Smooth muscle cell (in vitro differentiated cells): Measurements from ENCODE around the gene NFIA. TPM values are rescaled to one million over a fixed set of nuclear protein-coding genes. Genes with fewer than 3 reads are reported as not detected.

Experiments
- DNase-seq: peaks from one replicate; lab custom pipeline; 2025; ENCODE audit not compliant: unreplicated experiment; lab: John Stamatoyannopoulos, UW
- H2AFZ ChIP-seq: fragments of 200-600 bp; sonication (generic); 2 replicates; pipeline ENCODE4 v1.6.0; 2016; ENCODE audit warnings: antibody characterized with exemption, low read depth, mild to moderate bottlenecking
- H3F3A ChIP-seq: fragments of 200-600 bp; sonication (generic); 2 replicates; pipeline ENCODE4 v1.6.0; 2017; ENCODE audit warnings: antibody characterized with exemption, low read depth
- H3K27ac ChIP-seq: fragments of 200-600 bp; sonication (generic); 2 replicates; pipeline ENCODE4 v1.5.1; 2016; ENCODE audit warnings: low read depth, mild to moderate bottlenecking
- H3K27me3 ChIP-seq: fragments of 200-600 bp; sonication (generic); 2 replicates; pipeline ENCODE4 v1.6.1; 2016; ENCODE audit warnings: low read depth, mild to moderate bottlenecking
- H3K36me3 ChIP-seq: fragments of 200-600 bp; sonication (generic); 2 replicates; pipeline ENCODE4 v1.5.1; 2016; ENCODE audit warnings: low read depth
- H3K4me1 ChIP-seq: fragments of 200-600 bp; sonication (generic); 2 replicates; pipeline ENCODE4 v1.5.1; 2016; ENCODE audit warnings: low read depth
- H3K4me2 ChIP-seq: fragments of 200-600 bp; sonication (generic); 2 replicates; pipeline ENCODE4 v1.6.0; 2016; ENCODE audit warnings: mild to moderate bottlenecking
- H3K4me3 ChIP-seq: fragments of 200-600 bp; sonication (generic); 2 replicates; pipeline ENCODE4 v1.5.1; 2016; ENCODE audit warnings: mild to moderate bottlenecking
- H3K79me2 ChIP-seq: fragments of 200-600 bp; sonication (generic); 2 replicates; pipeline ENCODE4 v1.6.0; 2016; ENCODE audit warnings: low read depth, mild to moderate bottlenecking
- H3K9ac ChIP-seq: fragments of 200-600 bp; sonication (generic); 2 replicates; pipeline ENCODE4 v1.6.0; 2016; ENCODE audit warnings: low read depth
- H3K9me3 ChIP-seq: fragments of 200-600 bp; sonication (generic); replicated peaks from 2 replicates; pipeline ENCODE4 v1.5.1; 2016; ENCODE audit warnings: low read depth
- H4K20me1 ChIP-seq: fragments of 200-600 bp; sonication (generic); 2 replicates; pipeline ENCODE4 v1.6.0; 2016; ENCODE audit warnings: low read depth
- WGBS: methylation state at CpG from one replicate; pipeline ENCODE4 v1.1.7; 2016; ENCODE audit warnings: low lambda C conversion rate; 5-methylcytosine and 5-hydroxymethylcytosine counted together
- polyA plus RNA-seq: library from polyadenylated mRNA; unstranded; fragments of >200 nt; fragmentation: Nextera tagmentation; extraction: Ambion mirVana; gene quantifications from 2 replicates; pipeline ENCODE4 v1.2.1, GENCODE V29; 2016
- total RNA-seq: library from RNA; depleted of rRNA; stranded (reverse); fragments of >200 nt; gene quantifications from 2 replicates; pipeline ENCODE4 v1.2.3, GENCODE V29; 2014
- TF ChIP-seq, protein P1 (sequence below): fragments of 200-600 bp; sonication (generic); IDR thresholded peaks from 2 replicates; pipeline ENCODE4 v1.5.1; 2017; ENCODE audit warnings: borderline replicate concordance, mild to moderate bottlenecking, antibody characterized with exemption; ENCODE audit not compliant: insufficient read depth, poor library complexity, severe bottlenecking

Gene NFIA
- total and polyA plus RNA-seq, 2 experiments from 2014 or later: 5.0 to 6.2 TPM

DNA sequence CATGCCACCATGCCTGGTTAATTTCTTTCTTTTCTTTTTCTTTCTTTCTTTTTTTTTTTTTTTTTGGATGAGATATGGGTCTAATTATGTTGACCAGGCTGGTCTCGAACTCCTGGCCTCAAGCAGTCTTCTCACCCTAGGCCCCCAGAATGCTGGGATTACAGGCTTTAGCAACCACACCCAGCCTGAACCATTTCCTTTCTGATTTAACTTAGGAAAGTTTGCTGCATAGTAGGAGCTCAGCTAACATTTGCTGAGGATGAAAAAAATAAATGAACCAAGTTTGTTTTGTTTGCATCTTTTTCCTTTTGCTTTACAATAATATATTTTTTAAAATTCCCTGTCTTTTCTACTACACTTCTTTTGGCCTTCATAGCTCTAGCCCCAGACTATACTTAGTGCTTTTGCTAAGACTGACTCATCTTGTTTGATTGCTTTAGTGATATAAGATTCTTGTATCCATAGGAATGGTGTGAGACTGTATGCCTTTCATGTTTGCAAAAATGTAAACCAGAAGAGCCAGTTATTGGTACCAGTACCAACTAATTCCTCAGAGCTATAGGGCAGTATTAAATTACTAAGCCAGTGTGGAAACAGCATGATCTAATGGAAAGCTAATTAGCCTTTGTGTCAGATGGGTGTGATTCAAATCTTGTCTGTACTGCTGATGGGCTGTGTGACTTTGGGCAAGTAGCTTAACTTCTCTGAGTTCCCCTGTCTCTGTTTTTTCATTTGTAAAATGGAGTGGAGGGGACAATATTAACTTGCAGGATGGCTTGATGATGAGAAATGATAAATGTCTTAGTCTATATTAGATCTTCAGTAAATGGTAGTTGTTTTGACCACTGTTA is 66.9 kb downstream of the NFIA start:
- Histone ChIP-seq H3K9me3 (no peaks in the 10 kb centered on the region), H2AFZ (no peak overlapping the region), H3K4me1 (peaks cover 25% of the 10 kb centered on the region), H3K27me3 (peaks cover 8% of the 10 kb centered on the region), H3K36me3 (no peaks in the 10 kb centered on the region), H3K4me3 (no peak overlapping the region), H3K79me2 (no peaks in the 10 kb centered on the region), H4K20me1 (peaks cover 14% of the 10 kb centered on the region), H3K4me2 (no peak overlapping the region), H3F3A (no peaks in the 10 kb centered on the region), H3K27ac (no peak overlapping the region), H3K9ac (no peak overlapping the region)
- 79% methylated on average over 1 of the region's 1 CpG for WGBS
- no peak for DNase-seq
- TF ChIP-seq, protein P1, sequence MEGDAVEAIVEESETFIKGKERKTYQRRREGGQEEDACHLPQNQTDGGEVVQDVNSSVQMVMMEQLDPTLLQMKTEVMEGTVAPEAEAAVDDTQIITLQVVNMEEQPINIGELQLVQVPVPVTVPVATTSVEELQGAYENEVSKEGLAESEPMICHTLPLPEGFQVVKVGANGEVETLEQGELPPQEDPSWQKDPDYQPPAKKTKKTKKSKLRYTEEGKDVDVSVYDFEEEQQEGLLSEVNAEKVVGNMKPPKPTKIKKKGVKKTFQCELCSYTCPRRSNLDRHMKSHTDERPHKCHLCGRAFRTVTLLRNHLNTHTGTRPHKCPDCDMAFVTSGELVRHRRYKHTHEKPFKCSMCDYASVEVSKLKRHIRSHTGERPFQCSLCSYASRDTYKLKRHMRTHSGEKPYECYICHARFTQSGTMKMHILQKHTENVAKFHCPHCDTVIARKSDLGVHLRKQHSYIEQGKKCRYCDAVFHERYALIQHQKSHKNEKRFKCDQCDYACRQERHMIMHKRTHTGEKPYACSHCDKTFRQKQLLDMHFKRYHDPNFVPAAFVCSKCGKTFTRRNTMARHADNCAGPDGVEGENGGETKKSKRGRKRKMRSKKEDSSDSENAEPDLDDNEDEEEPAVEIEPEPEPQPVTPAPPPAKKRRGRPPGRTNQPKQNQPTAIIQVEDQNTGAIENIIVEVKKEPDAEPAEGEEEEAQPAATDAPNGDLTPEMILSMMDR: no peak

DNA sequence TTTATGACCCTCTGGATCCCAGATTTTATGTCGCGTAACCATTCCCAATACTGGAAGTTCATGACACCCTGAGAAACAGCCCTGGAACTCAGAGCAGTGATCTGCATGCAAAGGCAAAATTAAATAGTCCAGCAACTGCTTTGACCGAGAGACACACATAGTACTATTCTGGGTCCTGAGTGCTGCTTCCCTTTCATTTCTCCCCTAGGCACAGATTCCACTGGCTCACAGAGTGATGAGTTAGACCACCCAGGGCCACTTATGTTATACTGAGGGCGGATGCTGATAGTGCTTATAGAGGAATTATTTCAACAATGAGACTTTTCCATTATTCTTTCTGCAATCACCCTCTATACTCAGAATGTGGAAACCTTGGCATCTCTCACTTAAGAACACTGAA is 69.2 kb downstream of the NFIA start:
- Histone ChIP-seq H3K79me2 (no peaks in the 10 kb centered on the region), H3K27ac (no peak overlapping the region), H3K9ac (no peak overlapping the region), H3K4me1 (peaks cover 30% of the 10 kb centered on the region), H3K4me3 (no peak overlapping the region), H3K36me3 (no peaks in the 10 kb centered on the region), H3F3A (peaks cover under 1% of the 10 kb centered on the region), H3K4me2 (no peak overlapping the region), H3K9me3 (no peaks in the 10 kb centered on the region), H2AFZ (no peak overlapping the region), H3K27me3 (peaks cover 8% of the 10 kb centered on the region), H4K20me1 (peaks cover 17% of the 10 kb centered on the region)
- TF ChIP-seq, protein P1: no peak
- 94% methylated on average over 4 of the region's 4 CpGs for WGBS
- DNase-seq: no peak

DNA sequence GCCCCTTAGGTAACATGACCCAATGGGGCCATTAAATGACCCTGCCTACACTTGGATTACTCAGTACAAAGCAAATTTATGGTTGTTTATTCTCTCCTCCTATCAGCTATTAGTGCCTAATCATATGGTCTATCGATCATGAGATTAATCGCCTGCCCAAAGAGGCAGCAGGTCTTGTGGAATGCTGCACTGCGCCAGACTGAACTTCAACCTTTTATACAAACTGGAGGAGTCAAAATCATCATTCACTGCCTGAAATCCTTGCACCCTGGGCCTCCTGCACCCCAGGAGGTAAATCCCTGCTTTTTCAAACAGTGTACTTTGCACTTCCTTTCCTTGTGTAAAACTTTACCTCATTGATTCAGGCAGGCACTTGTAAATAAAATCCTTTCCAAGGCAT is 69.7 kb downstream of the NFIA start:
- Histone ChIP-seq H3K9me3 (no peaks in the 10 kb centered on the region), H4K20me1 (peaks cover 22% of the 10 kb centered on the region), H3K4me2 (no peak overlapping the region), H3K27ac (no peak overlapping the region), H3K4me3 (no peak overlapping the region), H2AFZ (no peak overlapping the region), H3F3A (peaks cover 5% of the 10 kb centered on the region), H3K4me1 (peaks cover 34% of the 10 kb centered on the region), H3K36me3 (no peaks in the 10 kb centered on the region), H3K79me2 (no peaks in the 10 kb centered on the region), H3K9ac (no peak overlapping the region), H3K27me3 (peaks cover 8% of the 10 kb centered on the region)
- DNase-seq: no peak
- WGBS: 88% methylated on average over 3 of the region's 3 CpGs
- TF ChIP-seq, protein P1: no peak

DNA sequence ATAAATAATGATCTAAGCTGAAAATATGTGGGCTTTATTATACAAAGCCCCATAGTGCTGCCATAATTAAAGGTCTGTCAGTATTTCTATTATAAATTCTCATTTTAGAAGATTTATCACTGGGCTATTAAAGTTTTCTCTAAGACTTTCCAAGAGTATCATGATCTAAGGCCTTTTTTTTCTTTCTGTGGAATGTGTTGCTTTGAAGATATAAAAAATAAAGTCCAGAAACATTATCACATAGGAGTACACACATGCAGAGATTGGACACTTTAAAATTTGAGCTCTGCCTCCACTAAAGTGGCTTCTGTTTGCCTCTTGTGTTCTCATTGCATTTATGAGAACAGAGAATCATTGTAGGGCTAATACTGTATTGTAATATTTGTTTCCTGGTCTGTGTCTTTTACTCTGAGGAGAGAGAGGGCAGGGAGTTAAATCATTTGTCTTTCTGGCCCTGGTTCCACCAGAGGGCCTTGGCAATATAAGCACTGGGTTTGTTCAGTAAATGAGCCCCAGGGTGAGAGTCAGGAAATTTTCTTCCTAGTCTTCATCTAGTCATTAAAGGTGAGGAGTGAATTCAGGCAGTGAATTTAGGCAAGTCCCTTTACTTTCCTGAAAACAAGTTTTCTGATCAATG is 70.2 kb downstream of the NFIA start:
- Histone ChIP-seq H3K9ac (no peak overlapping the region), H3K4me3 (no peak overlapping the region), H3K27ac (no peak overlapping the region), H3K36me3 (no peaks in the 10 kb centered on the region), H3K27me3 (peaks cover 8% of the 10 kb centered on the region), H3K79me2 (no peaks in the 10 kb centered on the region), H2AFZ (no peak overlapping the region), H3F3A (peaks cover 5% of the 10 kb centered on the region), H3K4me2 (no peak overlapping the region), H4K20me1 (peaks cover 27% of the 10 kb centered on the region), H3K4me1 (peaks cover 39% of the 10 kb centered on the region), H3K9me3 (no peaks in the 10 kb centered on the region)
- no peak for DNase-seq
- TF ChIP-seq, protein P1: no peak
